SK-N-SH treated with all-trans-retinoic acid at 6 μM for 48 hours (cell line): Measurements from ENCODE around the gene ZNF71.

Experiments used
- ARNTL ChIP-seq: fragments of 450-650 bp; formaldehyde crosslinking; IDR thresholded peaks from 2 replicates; pipeline ENCODE4 v1.5.0; 2020; ENCODE audit warnings: low read depth, mild to moderate bottlenecking, moderate library complexity, borderline replicate concordance
- CREB5 ChIP-seq: fragments of 250-450 bp; sonication (Bioruptor Pico); IDR thresholded peaks from 2 replicates; pipeline ENCODE4 v1.5.1; 2020; ENCODE audit warnings: low read depth, mild to moderate bottlenecking, moderate library complexity
- CSRNP3 ChIP-seq: fragments of 250-450 bp; sonication (Bioruptor Pico); IDR thresholded peaks from 2 replicates; pipeline ENCODE4 v1.5.1; 2021; ENCODE audit warnings: mild to moderate bottlenecking, moderate library complexity
- ESRRG ChIP-seq: fragments of 250-450 bp; sonication (Bioruptor Pico); IDR thresholded peaks from 2 replicates; pipeline ENCODE4 v1.6.1; 2021; ENCODE audit warnings: mild to moderate bottlenecking
- GLIS3 ChIP-seq: fragments of 250-450 bp; sonication (Bioruptor Pico); IDR thresholded peaks from 2 replicates; pipeline ENCODE4 v1.5.0; 2020; ENCODE audit warnings: mild to moderate bottlenecking, moderate library complexity
- POU6F1 ChIP-seq: fragments of 250-450 bp; sonication (Bioruptor Pico); IDR thresholded peaks from 2 replicates; pipeline ENCODE4 v1.8.0; 2021; ENCODE audit warnings: low read depth, mild to moderate bottlenecking, moderate library complexity, borderline replicate concordance
- PPARA ChIP-seq: fragments of 250-450 bp; sonication (Bioruptor Pico); IDR thresholded peaks from 2 replicates; pipeline ENCODE4 v1.5.0; 2020; ENCODE audit warnings: mild to moderate bottlenecking, borderline replicate concordance
- SNAI2 ChIP-seq: fragments of 250-450 bp; sonication (Bioruptor Pico); IDR thresholded peaks from 2 replicates; pipeline ENCODE4 v1.5.0; 2020; ENCODE audit warnings: mild to moderate bottlenecking, moderate library complexity
- TCF4 ChIP-seq: fragments of 250-450 bp; sonication (Bioruptor Pico); IDR thresholded peaks from 2 replicates; pipeline ENCODE4 v1.8.0; 2021; ENCODE audit warnings: mild to moderate bottlenecking, moderate library complexity, borderline replicate concordance
- TOX ChIP-seq: fragments of 250-450 bp; sonication (Bioruptor Pico); IDR thresholded peaks from 2 replicates; pipeline ENCODE4 v1.8.0; 2021; ENCODE audit warnings: mild to moderate bottlenecking, moderate library complexity, borderline replicate concordance
- TSHZ2 ChIP-seq: fragments of 250-450 bp; sonication (Bioruptor Pico); IDR thresholded peaks from 2 replicates; pipeline ENCODE4 v1.5.0; 2020; ENCODE audit warnings: mild to moderate bottlenecking, moderate library complexity
- ZFP3 ChIP-seq: fragments of 250-450 bp; sonication (Bioruptor Pico); IDR thresholded peaks from 2 replicates; pipeline ENCODE4 v1.5.0; 2020; ENCODE audit warnings: mild to moderate bottlenecking, moderate library complexity
- ZFP30 ChIP-seq: fragments of 450-650 bp; formaldehyde crosslinking; IDR thresholded peaks from 2 replicates; pipeline ENCODE4 v1.5.0; 2022; ENCODE audit warnings: mild to moderate bottlenecking, moderate library complexity

GRCh38 chr19:56625708-56626107 lies 30.6 kb downstream of the ZNF71 start:
- no peak for TF ChIP-seq CSRNP3
- TF ChIP-seq TCF4 = no peak
- TF ChIP-seq CREB5 (CRISPR knock-in tag) = no peak
- TF ChIP-seq ESRRG (CRISPR knock-in tag) = no peak
- TF ChIP-seq ZFP30 (CRISPR knock-in tag) = no peak
- TF ChIP-seq ARNTL = no peak
- no peak for TF ChIP-seq TOX
- no peak for TF ChIP-seq TSHZ2 (CRISPR knock-in tag)
- TF ChIP-seq PPARA = no peak
- TF ChIP-seq ZFP3 (CRISPR knock-in tag) = no peak
- TF ChIP-seq GLIS3 = no peak
- no peak for TF ChIP-seq POU6F1 (CRISPR knock-in tag)
- TF ChIP-seq SNAI2 (CRISPR knock-in tag) = no peak
